Brain microvascular endothelial cell (primary cell): ENCODE measurements around the gene CEP72.
A peak's percentile ranks its signal among the peaks of the same experiment; 100 is the strongest.

Experiments used
- DNase-seq: peaks from one replicate; pipeline ENCODE4 v3.0.0-alpha.2; 2020
- H3K27ac ChIP-seq: fragments of 250-450 bp; sonication (Bioruptor Pico); 2 replicates; pipeline ENCODE4 v1.5.1; 2020; ENCODE audit warnings: mild to moderate bottlenecking, moderate library complexity
- H3K27me3 ChIP-seq: fragments of 250-450 bp; sonication (Bioruptor Pico); replicated peaks from 2 replicates; pipeline ENCODE4 v1.5.1; 2020; ENCODE audit warnings: mild to moderate bottlenecking
- H3K36me3 ChIP-seq: fragments of 250-450 bp; sonication (Bioruptor Pico); replicated peaks from 2 replicates; pipeline ENCODE4 v1.5.1; 2020; ENCODE audit warnings: mild to moderate bottlenecking
- H3K4me3 ChIP-seq: 2 replicates; pipeline ENCODE4 v1.5.1; 2011; ENCODE audit warnings: low read depth, mild to moderate bottlenecking, control low read depth, low read length, moderate library complexity
- in situ Hi-C: cut with HindIII; loops from 2 replicates; pipeline ENCODE4 v1.10.0; 2017; ENCODE audit warnings: low sequenced_read_pairs, low pct_ligation_motif_present
- TF ChIP-seq, protein P1 (sequence below): IDR thresholded peaks from 2 replicates; pipeline ENCODE4 v1.5.1; 2011; ENCODE audit warnings: low read depth, mild to moderate bottlenecking, moderate library complexity, low read length, control low read depth, inconsistent platforms; ENCODE audit errors: missing control alignments

The CEP72 gene

GRCh38 chr5:612498-613424 is 621 bp downstream of the CEP72 start:
- TF ChIP-seq, protein P1, sequence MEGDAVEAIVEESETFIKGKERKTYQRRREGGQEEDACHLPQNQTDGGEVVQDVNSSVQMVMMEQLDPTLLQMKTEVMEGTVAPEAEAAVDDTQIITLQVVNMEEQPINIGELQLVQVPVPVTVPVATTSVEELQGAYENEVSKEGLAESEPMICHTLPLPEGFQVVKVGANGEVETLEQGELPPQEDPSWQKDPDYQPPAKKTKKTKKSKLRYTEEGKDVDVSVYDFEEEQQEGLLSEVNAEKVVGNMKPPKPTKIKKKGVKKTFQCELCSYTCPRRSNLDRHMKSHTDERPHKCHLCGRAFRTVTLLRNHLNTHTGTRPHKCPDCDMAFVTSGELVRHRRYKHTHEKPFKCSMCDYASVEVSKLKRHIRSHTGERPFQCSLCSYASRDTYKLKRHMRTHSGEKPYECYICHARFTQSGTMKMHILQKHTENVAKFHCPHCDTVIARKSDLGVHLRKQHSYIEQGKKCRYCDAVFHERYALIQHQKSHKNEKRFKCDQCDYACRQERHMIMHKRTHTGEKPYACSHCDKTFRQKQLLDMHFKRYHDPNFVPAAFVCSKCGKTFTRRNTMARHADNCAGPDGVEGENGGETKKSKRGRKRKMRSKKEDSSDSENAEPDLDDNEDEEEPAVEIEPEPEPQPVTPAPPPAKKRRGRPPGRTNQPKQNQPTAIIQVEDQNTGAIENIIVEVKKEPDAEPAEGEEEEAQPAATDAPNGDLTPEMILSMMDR = no peak
- Histone ChIP-seq H3K27me3 (no peaks in the 10 kb centered on the region), H3K36me3 (no peaks in the 10 kb centered on the region), H3K4me3 (peak overlapping the region; percentile 79), H3K27ac (peak overlapping the region; percentile 31)
- in situ Hi-C loops = no loop called here
- peak; percentile 14 for DNase-seq

- Histone ChIP-seq H3K27me3 (no peaks in the 10 kb centered on the region), H3K36me3 (no peaks in the 10 kb centered on the region), H3K27ac (no peak overlapping the region), H3K4me3 (no peak overlapping the region)
- in situ Hi-C loops = no loop called here
- no peak for DNase-seq
- TF ChIP-seq, protein P1 = peak; percentile 19
Observed at GRCh38 chr5:616484-617039, 4.4 kb downstream of the CEP72 start.

GRCh38 chr5:617896-618295 is 5.8 kb downstream of the CEP72 start:
- no peaks in the 10 kb centered on the region for H3K27me3 ChIP-seq
- no peaks in the 10 kb centered on the region for H3K36me3 ChIP-seq
- in situ Hi-C loops = no loop called here
- no peak overlapping the region for H3K4me3 ChIP-seq
- no peak for DNase-seq
- H3K27ac ChIP-seq = no peak overlapping the region
- TF ChIP-seq, protein P1 = no peak

DNA sequence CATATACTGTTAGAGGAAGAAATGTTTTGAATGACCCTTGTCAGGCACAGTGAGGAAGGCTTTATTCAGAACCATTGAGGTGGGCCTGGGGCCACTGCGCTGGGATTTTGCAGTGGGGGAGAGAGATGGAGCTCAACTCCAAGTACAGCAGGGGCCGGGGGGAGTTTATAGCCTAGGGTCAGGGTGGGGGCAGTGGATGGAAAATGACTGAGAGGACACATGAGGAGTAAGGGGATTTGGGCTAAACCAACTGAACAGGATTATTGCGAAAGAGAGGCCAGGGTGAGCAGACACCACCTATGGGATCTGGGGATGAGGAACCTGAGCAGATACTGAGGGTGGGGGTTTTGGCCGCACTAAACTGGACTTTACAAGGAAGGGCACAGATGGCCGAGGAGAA is 6.3 kb downstream of the CEP72 start:
- H3K4me3 ChIP-seq = no peak overlapping the region
- in situ Hi-C loops = no loop called here
- no peak for DNase-seq
- TF ChIP-seq, protein P1 = no peak
- H3K27me3 ChIP-seq = no peaks in the 10 kb centered on the region
- H3K27ac ChIP-seq = no peak overlapping the region
- H3K36me3 ChIP-seq = no peaks in the 10 kb centered on the region

GRCh38 chr5:619444-619843 is 7.3 kb downstream of the CEP72 start:
- no peak for DNase-seq
- in situ Hi-C loops = no loop called here
- H3K27me3 ChIP-seq = no peaks in the 10 kb centered on the region
- no peak overlapping the region for H3K27ac ChIP-seq
- no peaks in the 10 kb centered on the region for H3K36me3 ChIP-seq
- TF ChIP-seq, protein P1 = no peak
- H3K4me3 ChIP-seq = no peak overlapping the region
